22Rv1 (cell line): ENCODE results near the gene THTPA.

Experiments used
- ZFX ChIP-seq: fragments of 450-650 bp; IDR thresholded peaks from 2 replicates; pipeline ENCODE4 v1.6.1; 2017; ENCODE audit warnings: antibody characterized with exemption, borderline replicate concordance
- TF ChIP-seq, protein P1 (sequence below): fragments of 450-650 bp; IDR thresholded peaks from 2 replicates; pipeline ENCODE4 v1.5.1; 2017; ENCODE audit warnings: mild to moderate bottlenecking

DNA sequence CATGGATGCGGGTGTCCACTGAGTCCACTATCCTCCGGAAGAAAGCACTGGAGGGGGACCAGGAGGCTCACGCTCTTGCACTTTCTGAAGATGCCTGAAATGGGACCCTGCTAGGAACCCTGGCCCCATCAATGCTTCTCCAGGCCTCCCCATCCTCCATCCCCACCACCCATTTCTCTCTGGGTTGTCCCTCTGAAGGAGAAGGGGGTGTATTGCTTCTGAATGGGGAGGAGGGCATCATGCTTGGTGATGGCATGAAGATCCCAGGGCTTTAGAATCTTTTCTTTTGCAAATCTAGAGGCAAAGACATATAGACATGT, 23.2 kb downstream of the THTPA start:
- TF ChIP-seq, protein P1, sequence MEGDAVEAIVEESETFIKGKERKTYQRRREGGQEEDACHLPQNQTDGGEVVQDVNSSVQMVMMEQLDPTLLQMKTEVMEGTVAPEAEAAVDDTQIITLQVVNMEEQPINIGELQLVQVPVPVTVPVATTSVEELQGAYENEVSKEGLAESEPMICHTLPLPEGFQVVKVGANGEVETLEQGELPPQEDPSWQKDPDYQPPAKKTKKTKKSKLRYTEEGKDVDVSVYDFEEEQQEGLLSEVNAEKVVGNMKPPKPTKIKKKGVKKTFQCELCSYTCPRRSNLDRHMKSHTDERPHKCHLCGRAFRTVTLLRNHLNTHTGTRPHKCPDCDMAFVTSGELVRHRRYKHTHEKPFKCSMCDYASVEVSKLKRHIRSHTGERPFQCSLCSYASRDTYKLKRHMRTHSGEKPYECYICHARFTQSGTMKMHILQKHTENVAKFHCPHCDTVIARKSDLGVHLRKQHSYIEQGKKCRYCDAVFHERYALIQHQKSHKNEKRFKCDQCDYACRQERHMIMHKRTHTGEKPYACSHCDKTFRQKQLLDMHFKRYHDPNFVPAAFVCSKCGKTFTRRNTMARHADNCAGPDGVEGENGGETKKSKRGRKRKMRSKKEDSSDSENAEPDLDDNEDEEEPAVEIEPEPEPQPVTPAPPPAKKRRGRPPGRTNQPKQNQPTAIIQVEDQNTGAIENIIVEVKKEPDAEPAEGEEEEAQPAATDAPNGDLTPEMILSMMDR: no peak
- TF ChIP-seq ZFX: no peak
